ENCODE measurements around the gene KRCC1. TPM values are rescaled to one million over a fixed set of nuclear protein-coding genes. Genes with fewer than 3 reads are reported as not detected.
"Not testable (repeated sequence)": the region's sequence is repeated elsewhere in the genome, so short reads cannot be mapped to it uniquely, and the experiment has no call there.

The KRCC1 gene
- polyA plus RNA-seq, 2 of the 4 experiments (the other 2 are of a cell fraction) = 16.2 to 49.0 TPM

DNA sequence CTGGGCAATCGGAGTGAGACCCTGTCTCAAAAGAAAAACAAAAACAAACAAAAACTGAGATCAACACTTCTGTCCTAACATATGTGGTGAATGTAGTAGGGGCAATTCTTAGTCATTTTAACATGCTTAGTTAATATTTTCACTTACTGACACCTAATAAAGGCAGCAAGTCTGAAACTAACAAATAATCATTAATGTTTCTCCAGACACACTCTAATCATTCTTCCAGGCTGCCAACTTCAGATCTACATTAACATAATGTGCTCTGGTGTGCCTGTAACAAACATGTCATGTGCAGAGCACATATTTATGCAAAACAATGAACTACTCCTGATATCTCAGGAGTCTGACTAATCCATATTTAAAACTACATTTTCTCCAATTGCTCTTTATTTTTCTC lies 6.0 kb downstream of the KRCC1 start:
- DNase-seq (ENCODE audit: low read depth in 1 of 2, low spot score in 1 of 2) (no peak), ATAC-seq (no peak), FAIRE-seq (no peak)
- peaks cover 14% of the 10 kb centered on the region; the same call in 2 of the 3 replicates for H3K4me1 ChIP-seq
- 85% methylated on average over 1 of the region's 1 CpG for WGBS (ENCODE audit: missing lambda C conversion rate)
- no peak overlapping the region for H3K27ac ChIP-seq
- POLR2A ChIA-PET = no interaction called here
- no peaks in the 10 kb centered on the region for H3K9me3 ChIP-seq
- no peak overlapping the region for H3K4me2 ChIP-seq
- no peak for TF ChIP-seq CEBPB (IDR thresholded peaks at IDR 0.05)
- TF ChIP-seq HDAC2 (IDR thresholded peaks at IDR 0.05) = no peak
- no peak for TF ChIP-seq GATA3 (IDR thresholded peaks at IDR 0.05; ENCODE audit: borderline replicate concordance)
- H3K4me3 ChIP-seq = no peak overlapping the region
- CTCF ChIA-PET = interaction anchor here (0.7 to 2.0 kb wide), 5 partner anchors 9 to 110 kb away, joined by 3 to 11 read pairs (median 3); no protein-coding TSS in a partner anchor

DNA sequence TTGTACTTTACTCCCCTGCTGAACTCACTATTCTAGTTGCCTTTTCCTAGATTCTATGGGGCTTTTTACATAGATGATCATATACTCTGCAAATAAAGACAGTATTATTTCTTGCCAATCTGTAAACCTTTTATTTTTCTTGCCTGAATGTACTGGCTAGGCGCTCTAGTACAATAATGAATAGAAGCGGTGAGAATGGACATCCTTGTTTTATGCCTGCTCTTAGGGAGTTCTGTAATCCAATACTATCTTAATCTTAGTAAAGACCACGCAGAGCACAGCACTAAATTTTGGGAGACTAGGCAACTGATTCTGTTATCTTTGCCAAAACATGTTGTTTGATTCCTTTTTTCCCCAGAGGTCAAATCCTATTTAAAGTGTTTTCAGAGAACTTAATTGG lies 7.0 kb downstream of the KRCC1 start:
- Histone ChIP-seq H3K4me1 (peaks cover 7% of the 10 kb centered on the region; the same call in 2 of the 3 replicates), H3K27ac (no peak overlapping the region), H3K4me3 (no peak overlapping the region), H3K4me2 (no peak overlapping the region), H3K9me3 (no peaks in the 10 kb centered on the region)
- no peak for TF ChIP-seq GATA3 (IDR thresholded peaks at IDR 0.05; ENCODE audit: borderline replicate concordance)
- no peak for TF ChIP-seq CHD4 (IDR thresholded peaks at IDR 0.05; ENCODE audit: borderline replicate concordance)
- no peak for TF ChIP-seq ZSCAN20 (CRISPR knock-in tag; IDR thresholded peaks at IDR 0.05)
- TF ChIP-seq, protein P1, sequence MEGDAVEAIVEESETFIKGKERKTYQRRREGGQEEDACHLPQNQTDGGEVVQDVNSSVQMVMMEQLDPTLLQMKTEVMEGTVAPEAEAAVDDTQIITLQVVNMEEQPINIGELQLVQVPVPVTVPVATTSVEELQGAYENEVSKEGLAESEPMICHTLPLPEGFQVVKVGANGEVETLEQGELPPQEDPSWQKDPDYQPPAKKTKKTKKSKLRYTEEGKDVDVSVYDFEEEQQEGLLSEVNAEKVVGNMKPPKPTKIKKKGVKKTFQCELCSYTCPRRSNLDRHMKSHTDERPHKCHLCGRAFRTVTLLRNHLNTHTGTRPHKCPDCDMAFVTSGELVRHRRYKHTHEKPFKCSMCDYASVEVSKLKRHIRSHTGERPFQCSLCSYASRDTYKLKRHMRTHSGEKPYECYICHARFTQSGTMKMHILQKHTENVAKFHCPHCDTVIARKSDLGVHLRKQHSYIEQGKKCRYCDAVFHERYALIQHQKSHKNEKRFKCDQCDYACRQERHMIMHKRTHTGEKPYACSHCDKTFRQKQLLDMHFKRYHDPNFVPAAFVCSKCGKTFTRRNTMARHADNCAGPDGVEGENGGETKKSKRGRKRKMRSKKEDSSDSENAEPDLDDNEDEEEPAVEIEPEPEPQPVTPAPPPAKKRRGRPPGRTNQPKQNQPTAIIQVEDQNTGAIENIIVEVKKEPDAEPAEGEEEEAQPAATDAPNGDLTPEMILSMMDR (IDR thresholded peaks at IDR 0.05) = no peak
- TF ChIP-seq NFE2L2 (conservative IDR thresholded peaks at IDR 0.05; ENCODE audit: low read length) = no peak
- no peak for TF ChIP-seq FOSL2 (IDR thresholded peaks at IDR 0.05)
- no peak for TF ChIP-seq FOSL2 (CRISPR knock-in tag; IDR thresholded peaks at IDR 0.05)
- TF ChIP-seq CBX8 (IDR thresholded peaks at IDR 0.05) = no peak
- TF ChIP-seq ZFP36 (IDR thresholded peaks at IDR 0.05; ENCODE audit: borderline replicate concordance, partially characterized antibody) = no peak
- no peak for TF ChIP-seq HEYL (CRISPR knock-in tag; IDR thresholded peaks at IDR 0.05)
- TF ChIP-seq KDM5A (IDR thresholded peaks at IDR 0.05) = no peak
- no peak for TF ChIP-seq HOXA7 (CRISPR knock-in tag; IDR thresholded peaks at IDR 0.05)
- TF ChIP-seq POLR2AphosphoS2 (conservative IDR thresholded peaks at IDR 0.05; ENCODE audit: low read length) = no peak
- TF ChIP-seq, protein P2, sequence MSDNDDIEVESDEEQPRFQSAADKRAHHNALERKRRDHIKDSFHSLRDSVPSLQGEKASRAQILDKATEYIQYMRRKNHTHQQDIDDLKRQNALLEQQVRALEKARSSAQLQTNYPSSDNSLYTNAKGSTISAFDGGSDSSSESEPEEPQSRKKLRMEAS (IDR thresholded peaks at IDR 0.05) = no peak
- TF ChIP-seq MYC (IDR thresholded peaks at IDR 0.05; ENCODE audit: borderline replicate concordance, low read length) = no peak
- TF ChIP-seq ZC3H11A (IDR thresholded peaks at IDR 0.05) = no peak
- no peak for TF ChIP-seq ESRRA (IDR thresholded peaks at IDR 0.05; ENCODE audit: borderline replicate concordance, low read length)
- TF ChIP-seq TFCP2L1 (CRISPR knock-in tag; IDR thresholded peaks at IDR 0.05) = no peak
- TF ChIP-seq RARB (CRISPR knock-in tag; IDR thresholded peaks at IDR 0.05) = no peak
- ChIA-PET CTCF (interaction anchor here (2.0 to 2.9 kb wide), 2 partner anchors 12 kb away, joined by 11 to 26 read pairs; no protein-coding TSS in a partner anchor), POLR2A (no interaction called here)
- no peak for ATAC-seq
- FAIRE-seq = no peak
- 92% methylated on average over 3 of the region's 3 CpGs for WGBS (ENCODE audit: missing lambda C conversion rate)
- DNase-seq (ENCODE audit: low read depth in 1 of 2, low spot score in 1 of 2) = no peak

DNA sequence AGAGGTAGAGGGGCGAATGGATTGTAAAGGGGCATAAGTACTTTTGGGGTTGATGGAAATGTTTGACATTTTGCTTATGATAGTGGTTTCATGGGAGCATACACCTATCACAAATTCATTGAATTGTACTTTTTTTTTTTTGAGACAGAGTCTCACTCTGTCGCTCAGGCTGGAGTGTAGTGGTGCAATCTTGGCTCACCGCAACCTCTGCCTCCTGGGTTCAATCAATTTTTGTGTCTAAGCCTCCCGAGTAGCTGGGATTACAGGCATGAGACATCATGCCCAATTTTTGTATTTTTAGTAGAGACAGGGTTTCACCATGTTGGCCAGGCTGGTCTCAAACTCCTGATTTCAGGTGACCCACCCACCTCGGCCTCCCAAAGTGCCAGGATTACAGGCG lies 10.0 kb downstream of the KRCC1 start:
- H3K4me1 ChIP-seq = peaks cover 17% of the 10 kb centered on the region
- H3K27ac ChIP-seq; FAIRE-seq; DNase-seq (ENCODE audit: low read depth in 1 of 2, low spot score in 1 of 2); H3K9me3 ChIP-seq; POLR2A ChIA-PET; H3K4me3 ChIP-seq; ATAC-seq; H3K4me2 ChIP-seq: not testable (repeated sequence)
- WGBS (ENCODE audit: missing lambda C conversion rate) = 90% methylated on average over 6 of the region's 6 CpGs
- CTCF ChIA-PET = interaction anchor here (0.8 to 2.9 kb wide), 3 partner anchors 15 to 626 kb away, joined by 4 to 26 read pairs (median 4); no protein-coding TSS in a partner anchor

DNA sequence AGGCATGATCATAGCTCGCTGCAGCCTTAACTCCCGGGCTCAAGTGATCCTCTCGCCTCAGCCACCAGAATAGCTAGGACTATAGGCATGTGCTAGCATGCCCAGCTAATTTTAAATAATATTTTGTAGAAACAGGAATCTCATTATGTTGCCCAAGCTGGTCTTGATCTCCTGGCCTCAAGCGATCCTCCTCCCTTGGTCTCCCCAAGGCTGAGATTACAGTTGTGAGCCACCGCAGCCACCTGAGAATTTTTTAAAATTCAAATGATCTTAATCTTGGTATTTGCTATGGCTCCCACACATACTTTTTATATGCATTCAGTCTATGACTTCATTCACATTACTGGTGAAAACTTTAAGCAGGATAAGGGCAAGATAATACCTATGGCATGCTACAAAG lies 13.1 kb downstream of the KRCC1 start:
- H3K4me2 ChIP-seq = no peak overlapping the region
- TF ChIP-seq JUN (IDR thresholded peaks at IDR 0.05) (no peak), ZSCAN20 (CRISPR knock-in tag; IDR thresholded peaks at IDR 0.05) (no peak), ZNF302 (CRISPR knock-in tag; IDR thresholded peaks at IDR 0.05) (no peak)
- TF ChIP-seq, protein P3, sequence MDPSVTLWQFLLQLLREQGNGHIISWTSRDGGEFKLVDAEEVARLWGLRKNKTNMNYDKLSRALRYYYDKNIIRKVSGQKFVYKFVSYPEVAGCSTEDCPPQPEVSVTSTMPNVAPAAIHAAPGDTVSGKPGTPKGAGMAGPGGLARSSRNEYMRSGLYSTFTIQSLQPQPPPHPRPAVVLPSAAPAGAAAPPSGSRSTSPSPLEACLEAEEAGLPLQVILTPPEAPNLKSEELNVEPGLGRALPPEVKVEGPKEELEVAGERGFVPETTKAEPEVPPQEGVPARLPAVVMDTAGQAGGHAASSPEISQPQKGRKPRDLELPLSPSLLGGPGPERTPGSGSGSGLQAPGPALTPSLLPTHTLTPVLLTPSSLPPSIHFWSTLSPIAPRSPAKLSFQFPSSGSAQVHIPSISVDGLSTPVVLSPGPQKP (IDR thresholded peaks at IDR 0.05; ENCODE audit: low read depth, low read length) = no peak
- TF ChIP-seq, protein P4, sequence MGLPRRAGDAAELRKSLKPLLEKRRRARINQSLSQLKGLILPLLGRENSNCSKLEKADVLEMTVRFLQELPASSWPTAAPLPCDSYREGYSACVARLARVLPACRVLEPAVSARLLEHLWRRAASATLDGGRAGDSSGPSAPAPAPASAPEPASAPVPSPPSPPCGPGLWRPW (IDR thresholded peaks at IDR 0.05) = no peak
- TF ChIP-seq, protein P5, sequence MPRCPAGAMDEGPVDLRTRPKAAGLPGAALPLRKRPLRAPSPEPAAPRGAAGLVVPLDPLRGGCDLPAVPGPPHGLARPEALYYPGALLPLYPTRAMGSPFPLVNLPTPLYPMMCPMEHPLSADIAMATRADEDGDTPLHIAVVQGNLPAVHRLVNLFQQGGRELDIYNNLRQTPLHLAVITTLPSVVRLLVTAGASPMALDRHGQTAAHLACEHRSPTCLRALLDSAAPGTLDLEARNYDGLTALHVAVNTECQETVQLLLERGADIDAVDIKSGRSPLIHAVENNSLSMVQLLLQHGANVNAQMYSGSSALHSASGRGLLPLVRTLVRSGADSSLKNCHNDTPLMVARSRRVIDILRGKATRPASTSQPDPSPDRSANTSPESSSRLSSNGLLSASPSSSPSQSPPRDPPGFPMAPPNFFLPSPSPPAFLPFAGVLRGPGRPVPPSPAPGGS (IDR thresholded peaks at IDR 0.05) = no peak
- H3K9me3 ChIP-seq = peaks cover 4% of the 10 kb centered on the region; the same call in 1 of the 3 replicates
- peaks cover 35% of the 10 kb centered on the region for H3K4me1 ChIP-seq
- 0 out of 6 replicates have a peak overlapping the region, but pooled peaks of 1 of the 2 experiments have one; percentile 0 for H3K27ac ChIP-seq
- no peak overlapping the region for H3K4me3 ChIP-seq
- ATAC-seq (no peak), FAIRE-seq (no peak), DNase-seq (ENCODE audit: low read depth in 1 of 2, low spot score in 1 of 2) (no peak)
- ChIA-PET CTCF (interaction anchor here (0.6 to 0.7 kb wide), 3 partner anchors 18 to 788 kb away, joined by 3 to 5 read pairs (median 4); no protein-coding TSS in a partner anchor), POLR2A (no interaction called here)
- WGBS (ENCODE audit: missing lambda C conversion rate) = 93% methylated on average over 5 of the region's 5 CpGs

Data from A549 (cell line).